CD4-positive, alpha-beta memory T cell (primary cell): Measurements from ENCODE around the gene CD69. TPM values are rescaled to one million over a fixed set of nuclear protein-coding genes. Genes with fewer than 3 reads are reported as not detected.

Experiments
- CTCF ChIA-PET: fragments of 350-600 bp; sonication (Branson Sonifier 250); formaldehyde crosslinking; loops from one replicate; lab custom pipeline; 2021; ENCODE audit warnings: inconsistent platforms; ENCODE audit not compliant: partially characterized antibody; lab: Charles Lee
- POLR2A ChIA-PET: fragments of 350-600 bp; sonication (Branson Sonifier 250); formaldehyde crosslinking; loops from one replicate; lab custom pipeline; 2021; ENCODE audit not compliant: partially characterized antibody; lab: Charles Lee
- DNase-seq, 5 donors: peaks; one replicate each; pipeline versions ENCODE4 v3.0.0 to v3.0.0-alpha.2; 2020 to 2022; ENCODE audit warnings: mixed read lengths in 1 of 5
- H3K27ac ChIP-seq: one replicate; pipeline ENCODE4 v1.7.0; 2013; ENCODE audit warnings: low read depth, low read length
- H3K27me3 ChIP-seq: 2 replicates; pipeline ENCODE4 v1.7.0; 2013; ENCODE audit warnings: mild to moderate bottlenecking, low read length, moderate library complexity; ENCODE audit not compliant: insufficient read depth
- H3K36me3 ChIP-seq: 2 replicates; pipeline ENCODE4 v1.7.0; 2013; ENCODE audit warnings: mild to moderate bottlenecking, low read length, moderate library complexity; ENCODE audit not compliant: insufficient read depth
- H3K4me1 ChIP-seq: 2 replicates; pipeline ENCODE4 v1.7.0; 2013; ENCODE audit warnings: mild to moderate bottlenecking, low read length, moderate library complexity; ENCODE audit not compliant: insufficient read depth
- H3K4me3 ChIP-seq, 2 donors: one replicate each; pipeline ENCODE4 v1.7.0; 2013; ENCODE audit warnings: low read length in 2 of 2, mild to moderate bottlenecking in 1 of 2
- H3K9me3 ChIP-seq, 2 donors: one replicate each; pipeline ENCODE4 v1.7.0; 2013; ENCODE audit warnings: low read length in 2 of 2, control low read depth in 1 of 2; ENCODE audit not compliant: control insufficient read depth in 1 of 2
- H3K27ac Mint-ChIP-seq, 7 donors: one replicate each; pipeline ENCODE4 v1.8.0; 2020 to 2021; ENCODE audit warnings: mixed read lengths in 7 of 7, mild to moderate bottlenecking in 6 of 7, inconsistent platforms in 3 of 7, moderate library complexity in 3 of 7
- H3K27me3 Mint-ChIP-seq, 2 donors: one replicate each; pipeline ENCODE4 v1.8.0; 2020 to 2021; ENCODE audit warnings: mixed read lengths in 2 of 2
- H3K36me3 Mint-ChIP-seq, 2 donors: one replicate each; pipeline ENCODE4 v1.8.0; 2020 to 2021; ENCODE audit warnings: mixed read lengths in 2 of 2, inconsistent platforms in 1 of 2, mild to moderate bottlenecking in 1 of 2
- H3K4me1 Mint-ChIP-seq, 4 donors: one replicate each; pipeline ENCODE4 v1.8.0; 2020 to 2021; ENCODE audit warnings: mixed read lengths in 4 of 4, mild to moderate bottlenecking in 1 of 4
- H3K4me3 Mint-ChIP-seq, 8 donors: one replicate each; pipeline ENCODE4 v1.8.0; 2020 to 2021; ENCODE audit warnings: mixed read lengths in 8 of 8, mild to moderate bottlenecking in 7 of 8, moderate library complexity in 6 of 8, inconsistent platforms in 3 of 8
- H3K9me3 Mint-ChIP-seq, 8 donors: one replicate each; pipeline ENCODE4 v1.8.0; 2020 to 2021; ENCODE audit warnings: mixed read lengths in 8 of 8, mild to moderate bottlenecking in 5 of 8, inconsistent platforms in 3 of 8, moderate library complexity in 1 of 8
- intact Hi-C: fragments of 100-400 bp; cut with micrococcal nuclease; formaldehyde crosslinking; loops from one replicate; pipeline ENCODE4 v1.15.1; 2023
- polyA plus RNA-seq, 2 donors: library from polyadenylated mRNA; unstranded; fragments of 300-500 nt; fragmentation: Illumina TruSeq; gene quantifications; one replicate each; pipeline ENCODE4 v1.2.3, GENCODE V29; 2021
- total RNA-seq, 2 experiments: library from RNA; stranded (reverse); gene quantifications; one replicate each; pipeline ENCODE4 v1.2.3, GENCODE V29; 2021

CD69 gene
- total and polyA plus RNA-seq, 4 experiments from 2014 or later = 31.0 to 1,121 (median 90.3) TPM

DNA sequence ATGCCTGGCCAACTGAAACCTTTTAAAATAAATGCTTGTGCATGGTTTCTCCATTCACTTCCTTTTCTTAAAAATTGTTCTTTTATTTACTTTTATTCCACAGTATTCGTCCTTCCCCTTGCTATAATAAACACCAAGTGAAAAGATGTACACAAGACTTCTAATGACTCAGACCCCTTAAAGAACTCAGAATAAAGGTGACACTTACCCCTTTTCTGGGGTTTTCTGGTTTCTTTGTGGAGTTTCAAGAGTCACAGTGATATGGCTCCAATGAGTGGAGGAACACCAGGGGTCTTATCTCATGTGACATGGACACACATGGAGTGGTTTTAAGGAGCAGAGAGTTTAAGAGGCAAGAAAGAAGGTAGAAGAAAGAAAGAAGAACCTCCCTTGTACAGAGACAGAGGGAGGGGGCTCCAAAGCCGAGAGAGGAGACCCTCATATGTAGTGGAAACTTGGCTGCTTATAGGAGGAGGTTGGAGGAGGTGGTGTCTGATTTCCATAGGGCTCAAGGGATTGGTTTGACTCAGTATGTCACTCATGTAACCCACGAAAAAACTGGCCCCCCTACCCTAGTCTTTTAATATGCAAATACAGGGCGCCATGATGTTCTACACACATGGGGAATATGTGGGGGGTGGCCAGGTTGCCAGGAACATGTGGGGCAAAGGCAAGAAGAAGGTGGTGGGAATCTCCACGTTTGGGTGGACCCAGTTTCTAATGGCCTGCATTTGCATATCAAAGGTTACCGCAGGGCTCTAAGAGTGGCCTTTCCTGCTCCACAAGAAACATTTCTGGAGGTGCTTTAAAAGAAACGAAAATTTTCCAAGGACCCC lies 22.1 kb upstream of the CD69 start:
- Mint-ChIP-seq H3K27me3 (no peaks in the 10 kb centered on the region), H3K9me3 (peaks cover 0 to 4% (median 0%) of the 10 kb centered on the region in 8 donors), H3K4me3 (peak overlapping the region in 1 of 8 donors; percentile 36), H3K27ac (peak overlapping the region in 2 of 7 donors; percentile 39 to 46), H3K4me1 (peaks cover 25 to 56% (median 46%) of the 10 kb centered on the region in 4 donors), H3K36me3 (no peaks in the 10 kb centered on the region)
- Histone ChIP-seq H3K27me3 (no peaks in the 10 kb centered on the region), H3K4me1 (peaks cover 18% of the 10 kb centered on the region), H3K4me3 (no peak overlapping the region), H3K36me3 (no peaks in the 10 kb centered on the region), H3K27ac (no peak overlapping the region), H3K9me3 (no peaks in the 10 kb centered on the region)
- CTCF ChIA-PET = interaction anchor here (1.0 to 2.8 kb wide), 6 partner anchors 14 to 32 kb away, joined by 3 to 15 read pairs (median 6); no protein-coding TSS in a partner anchor
- intact Hi-C loops = no loop called here
- no peak for DNase-seq
- POLR2A ChIA-PET = interaction anchor here (0.7 to 2.8 kb wide), 6 partner anchors 8 to 26 kb away, joined by 3 to 7 read pairs (median 4); no protein-coding TSS in a partner anchor

DNA sequence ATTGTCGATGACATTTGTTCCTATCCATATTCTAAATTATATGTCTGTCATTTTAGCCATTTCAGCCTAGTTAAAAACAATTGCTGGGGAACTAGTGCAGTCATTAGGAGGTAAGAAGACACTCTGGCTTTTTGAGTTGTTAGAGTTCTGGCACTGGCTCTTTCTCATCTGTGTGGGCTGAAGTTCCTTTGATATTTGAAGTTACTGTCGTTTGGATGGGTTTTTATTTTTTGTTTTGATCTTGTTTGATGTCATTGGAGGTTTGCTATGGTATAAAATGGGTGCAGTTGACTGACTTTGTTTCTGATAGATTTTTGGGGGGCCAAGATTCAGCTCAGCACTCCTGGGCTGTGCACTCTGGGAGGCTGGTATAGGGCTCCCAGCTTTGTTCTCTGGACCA lies 20.7 kb upstream of the CD69 start:
- H3K4me3 Mint-ChIP-seq = peak overlapping the region in 3 of 8 donors; percentile 16 to 39 (median 20)
- no peak overlapping the region for H3K4me3 ChIP-seq
- CTCF ChIA-PET = interaction anchor here (1.4 to 2.8 kb wide), 4 partner anchors 14 to 39 kb away, joined by 3 to 15 read pairs (median 10); no protein-coding TSS in a partner anchor
- no peak overlapping the region for H3K27ac ChIP-seq
- H3K27me3 Mint-ChIP-seq = no peaks in the 10 kb centered on the region
- H3K27ac Mint-ChIP-seq = peak overlapping the region in 5 of 7 donors; percentile 11 to 64 (median 43)
- intact Hi-C loops = loop anchor here (2.0 kb wide), 1 partner anchor 13 kb away; no protein-coding TSS in a partner anchor
- no peaks in the 10 kb centered on the region for H3K36me3 Mint-ChIP-seq
- peaks cover 0 to 4% (median 0%) of the 10 kb centered on the region in 8 donors for H3K9me3 Mint-ChIP-seq
- H3K36me3 ChIP-seq = no peaks in the 10 kb centered on the region
- DNase-seq = no peak
- peaks cover 30 to 60% (median 49%) of the 10 kb centered on the region in 4 donors for H3K4me1 Mint-ChIP-seq
- H3K4me1 ChIP-seq = peaks cover 29% of the 10 kb centered on the region
- POLR2A ChIA-PET = interaction anchor here (1.0 to 2.3 kb wide), 6 partner anchors 9 to 30 kb away, joined by 3 to 11 read pairs (median 4); partner anchors contain the start of gene CD69
- no peaks in the 10 kb centered on the region for H3K9me3 ChIP-seq
- no peaks in the 10 kb centered on the region for H3K27me3 ChIP-seq

DNA sequence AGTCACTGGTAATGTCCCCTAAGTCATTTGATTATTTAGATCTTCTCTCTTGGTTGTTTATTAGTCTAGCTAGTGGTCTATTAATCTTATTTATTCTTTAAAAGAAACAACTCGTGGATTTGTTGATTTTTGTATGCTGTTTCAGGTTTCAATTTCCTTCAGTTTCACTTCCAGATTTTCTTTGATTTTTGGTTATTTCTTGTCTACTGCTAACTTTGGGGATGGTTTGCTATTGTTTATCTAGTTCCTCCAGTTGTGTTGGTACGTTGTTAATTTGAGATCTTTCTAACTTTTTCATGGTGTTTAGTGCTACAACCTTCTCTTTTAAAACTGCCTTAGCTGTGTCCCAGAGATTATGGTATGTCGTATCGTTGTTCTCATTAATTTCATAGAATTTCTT lies 18.5 kb upstream of the CD69 start:
- H3K27ac Mint-ChIP-seq = peak overlapping the region in 4 of 7 donors; percentile 8 to 53 (median 33)
- no peaks in the 10 kb centered on the region for H3K36me3 Mint-ChIP-seq
- peaks cover 46 to 82% (median 64%) of the 10 kb centered on the region in 4 donors for H3K4me1 Mint-ChIP-seq
- ChIA-PET POLR2A (interaction anchor here (0.9 to 3.1 kb wide), 5 partner anchors 18 to 27 kb away, joined by 3 to 29 read pairs (median 5); partner anchors contain the start of gene CD69), CTCF (interaction anchor here (1.0 to 5.5 kb wide), 4 partner anchors 19 to 37 kb away, joined by 3 to 45 read pairs (median 22); no protein-coding TSS in a partner anchor)
- Histone ChIP-seq H3K27ac (no peak overlapping the region), H3K4me3 (no peak overlapping the region), H3K4me1 (peaks cover 45% of the 10 kb centered on the region), H3K36me3 (no peaks in the 10 kb centered on the region), H3K9me3 (no peaks in the 10 kb centered on the region), H3K27me3 (no peaks in the 10 kb centered on the region)
- H3K4me3 Mint-ChIP-seq = peak overlapping the region in 2 of 8 donors; percentile 9 to 39
- H3K9me3 Mint-ChIP-seq = peaks cover 0 to 4% (median 0%) of the 10 kb centered on the region in 8 donors
- DNase-seq = no peak
- intact Hi-C loops = no loop called here
- H3K27me3 Mint-ChIP-seq = no peaks in the 10 kb centered on the region

DNA sequence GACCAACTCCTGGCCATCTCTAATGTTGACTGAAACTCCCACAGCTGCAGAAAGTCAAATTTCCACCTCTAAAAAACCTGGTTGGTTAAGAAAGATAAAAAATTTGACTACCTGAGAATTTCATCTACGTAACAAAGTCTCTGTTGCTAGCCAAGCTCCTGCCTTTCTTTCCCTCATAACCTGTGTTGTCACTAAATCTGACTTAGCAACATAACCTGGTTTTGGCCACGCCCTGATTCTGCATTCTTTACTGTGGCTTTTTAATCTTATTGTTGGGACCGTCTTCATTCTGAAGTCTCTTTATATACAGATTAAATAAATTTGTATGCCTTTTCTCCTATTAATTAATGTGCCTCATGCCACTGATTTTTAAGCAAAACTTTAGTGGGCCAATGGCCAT lies 16.1 kb upstream of the CD69 start:
- POLR2A ChIA-PET = interaction anchor here (0.7 to 3.1 kb wide), 5 partner anchors 9 to 165 kb away, joined by 3 to 29 read pairs (median 9); partner anchors contain the start of gene CD69
- DNase-seq = peak in 2 of 5 donors; percentile 50 to 56
- Mint-ChIP-seq H3K36me3 (no peaks in the 10 kb centered on the region), H3K4me3 (peak overlapping the region in 4 of 8 donors; percentile 6 to 58 (median 18)), H3K4me1 (peaks cover 66 to 96% (median 86%) of the 10 kb centered on the region in 4 donors), H3K9me3 (peaks cover 0 to 4% (median 0%) of the 10 kb centered on the region in 8 donors), H3K27ac (peak overlapping the region; percentile 65 to 89 (median 77)), H3K27me3 (no peaks in the 10 kb centered on the region)
- Histone ChIP-seq H3K27me3 (no peaks in the 10 kb centered on the region), H3K9me3 (no peaks in the 10 kb centered on the region), H3K36me3 (no peaks in the 10 kb centered on the region), H3K27ac (no peak overlapping the region), H3K4me3 (no peak overlapping the region), H3K4me1 (peaks cover 69% of the 10 kb centered on the region)
- CTCF ChIA-PET = interaction anchor here (0.8 to 5.5 kb wide), 5 partner anchors 16 to 37 kb away, joined by 3 to 45 read pairs (median 4); no protein-coding TSS in a partner anchor
- intact Hi-C loops = no loop called here

DNA sequence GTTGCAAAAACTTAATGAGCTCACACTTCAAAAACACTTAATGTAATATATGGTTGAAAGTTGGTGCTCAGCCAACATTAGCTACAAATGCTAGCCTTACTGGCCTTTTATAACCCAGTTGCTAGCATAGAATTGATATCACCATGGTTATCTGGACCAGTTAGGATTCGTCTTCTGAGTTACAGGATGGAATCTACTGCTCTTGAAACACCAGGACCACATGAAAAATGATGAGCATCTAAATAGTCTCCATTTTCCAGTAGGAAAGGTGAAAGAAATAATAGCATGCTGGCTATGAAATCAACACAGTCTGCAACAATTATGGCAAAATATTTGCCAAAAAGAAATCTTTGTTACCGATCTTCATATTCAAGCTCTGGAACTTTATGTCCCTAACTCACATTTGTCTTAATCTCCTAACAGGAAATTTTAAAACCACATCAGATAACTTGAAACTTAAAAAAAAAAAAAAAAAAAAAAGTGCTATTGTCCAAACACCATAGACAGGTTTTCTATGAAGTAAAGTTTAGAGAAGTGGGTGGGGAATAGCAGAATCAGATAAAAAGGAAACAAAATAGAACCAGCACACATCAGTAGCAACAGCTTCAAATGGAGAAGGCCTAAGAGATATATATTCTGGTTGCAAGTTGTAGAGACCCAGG lies 12.6 kb upstream of the CD69 start:
- no peaks in the 10 kb centered on the region for H3K27me3 Mint-ChIP-seq
- H3K27me3 ChIP-seq = no peaks in the 10 kb centered on the region
- peak in 3 of 5 donors; percentile 45 to 59 (median 50) for DNase-seq
- intact Hi-C loops = loop anchor here (1.0 to 2.0 kb wide), 2 partner anchors 15 to 23 kb away; no protein-coding TSS in a partner anchor
- H3K27ac Mint-ChIP-seq = peak overlapping the region; percentile 15 to 88 (median 77)
- peak overlapping the region; percentile 26 to 79 (median 68) for H3K4me3 Mint-ChIP-seq
- H3K4me1 ChIP-seq = peaks cover 82% of the 10 kb centered on the region
- ChIA-PET POLR2A (interaction anchor here (1.1 to 9.7 kb wide), 8 partner anchors 11 to 125 kb away, joined by 3 to 151 read pairs (median 5); partner anchors contain the start of gene CD69), CTCF (interaction anchor here (1.0 to 7.6 kb wide), 9 partner anchors 12 to 30 kb away, joined by 3 to 68 read pairs (median 4); partner anchors contain the start of gene CD69)
- no peaks in the 10 kb centered on the region for H3K36me3 Mint-ChIP-seq
- peaks cover 68 to 93% (median 82%) of the 10 kb centered on the region in 4 donors for H3K4me1 Mint-ChIP-seq
- H3K27ac ChIP-seq = peak overlapping the region; percentile 24
- peaks cover 0 to 2% (median 0%) of the 10 kb centered on the region in 8 donors for H3K9me3 Mint-ChIP-seq
- H3K36me3 ChIP-seq = no peaks in the 10 kb centered on the region
- no peak overlapping the region for H3K4me3 ChIP-seq
- H3K9me3 ChIP-seq = no peaks in the 10 kb centered on the region

DNA sequence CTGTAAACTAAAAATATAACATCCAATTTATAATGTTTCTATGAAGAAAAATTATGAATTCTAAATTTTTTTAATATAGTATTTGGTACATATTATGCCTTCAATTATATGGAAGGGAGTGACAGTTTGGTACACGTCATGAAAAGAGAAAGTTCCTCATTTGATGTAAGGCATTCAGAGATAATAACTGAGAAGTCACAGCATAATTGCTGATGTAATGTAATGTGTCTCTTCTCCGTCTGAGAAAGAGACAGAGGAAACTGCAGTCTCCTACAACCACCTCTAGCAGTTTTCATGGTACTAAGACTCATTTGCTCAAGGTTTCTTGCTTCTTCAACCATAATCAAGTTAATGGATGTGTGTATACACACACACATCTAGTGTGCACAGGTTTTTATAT lies 2.3 kb upstream of the CD69 start:
- peak in 3 of 5 donors; percentile 21 to 44 (median 38) for DNase-seq
- peaks cover 0 to 2% (median 0%) of the 10 kb centered on the region in 8 donors for H3K9me3 Mint-ChIP-seq

More for the DNA sequence above, 2.3 kb upstream of the CD69 start:
- Mint-ChIP-seq H3K4me1 (peaks cover 38 to 60% (median 46%) of the 10 kb centered on the region in 4 donors), H3K27me3 (no peaks in the 10 kb centered on the region), H3K36me3 (peaks cover 0 to 37% of the 10 kb centered on the region in 2 donors), H3K27ac (peak overlapping the region in 3 of 7 donors; percentile 35 to 98 (median 97)), H3K4me3 (no peak overlapping the region)
- Histone ChIP-seq H3K27ac (no peak overlapping the region), H3K27me3 (no peaks in the 10 kb centered on the region), H3K4me3 (no peak overlapping the region), H3K9me3 (no peaks in the 10 kb centered on the region), H3K36me3 (no peaks in the 10 kb centered on the region), H3K4me1 (peaks cover 59% of the 10 kb centered on the region)
- intact Hi-C loops = no loop called here
- POLR2A ChIA-PET = interaction anchor here (0.9 to 15.8 kb wide), 7 partner anchors 10 to 113 kb away, joined by 3 to 422 read pairs (median 129); no protein-coding TSS in a partner anchor
- CTCF ChIA-PET = interaction anchor here (5.7 to 22.5 kb wide), 3 partner anchors 13 to 36 kb away, joined by 57 to 889 read pairs (median 157); no protein-coding TSS in a partner anchor
